ENCODE measurements around the gene DYNC2H1. TPM values are rescaled to one million over a fixed set of nuclear protein-coding genes. Genes with fewer than 3 reads are reported as not detected.

Gene DYNC2H1
- total RNA-seq, 1 donor from 2014 or later, result 17.2 TPM

DNA sequence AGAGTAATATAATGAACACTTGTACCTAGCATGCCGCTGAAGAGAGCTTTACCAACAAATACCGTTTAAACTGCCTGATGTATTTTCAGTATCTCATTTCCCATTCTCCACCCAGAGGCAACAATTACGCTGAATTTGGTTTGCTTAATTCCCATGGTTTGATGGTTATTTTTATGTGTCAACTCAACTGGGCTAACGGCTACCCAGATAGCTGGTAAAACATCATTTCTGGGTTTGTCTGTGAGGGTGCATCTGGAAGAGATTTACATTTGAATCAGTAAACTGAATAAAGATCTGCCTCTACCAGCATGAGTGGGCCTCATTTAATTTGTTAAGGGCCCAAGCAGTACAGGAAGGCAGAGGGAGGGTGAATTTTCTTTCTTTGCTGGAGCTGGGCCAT is 377.9 kb downstream of the DYNC2H1 start:
- Histone ChIP-seq H3K9ac (ENCODE audit: low read length) (no peak overlapping the region), H3K4me2 (ENCODE audit: low read length) (no peak overlapping the region), H3K27ac (ENCODE audit: low read depth, low read length) (no peak overlapping the region), H3K4me1 (ENCODE audit: insufficient read depth, low read length) (no peaks in the 10 kb centered on the region), H3K36me3 (ENCODE audit: insufficient read depth, low read length) (no peaks in the 10 kb centered on the region), H3K4me3 (ENCODE audit: insufficient read depth, low read depth, low read length) (no peak overlapping the region), H3K9me3 (ENCODE audit: insufficient read depth, low read depth, low read length) (peaks cover 3% of the 10 kb centered on the region), H3K79me2 (ENCODE audit: insufficient read depth, low read length) (no peaks in the 10 kb centered on the region), H4K20me1 (ENCODE audit: insufficient read depth, low read length) (no peaks in the 10 kb centered on the region), H2AFZ (ENCODE audit: low read depth, low read length) (no peak overlapping the region), H3K27me3 (ENCODE audit: insufficient read depth, low read length) (no peaks in the 10 kb centered on the region)
- H3K4me1 Mint-ChIP-seq (ENCODE audit: low read depth, unreplicated experiment), result peaks cover 8% of the 10 kb centered on the region
- peaks cover 2% of the 10 kb centered on the region for H3K36me3 Mint-ChIP-seq (ENCODE audit: low read depth, unreplicated experiment)
- no peak overlapping the region for H3K27ac Mint-ChIP-seq (ENCODE audit: unreplicated experiment)
- H3K27me3 Mint-ChIP-seq (ENCODE audit: low read depth, unreplicated experiment), result no peaks in the 10 kb centered on the region
- DNase-seq (ENCODE audit: low read depth) (no peak), FAIRE-seq (no peak)
- TF ChIP-seq, protein P1, sequence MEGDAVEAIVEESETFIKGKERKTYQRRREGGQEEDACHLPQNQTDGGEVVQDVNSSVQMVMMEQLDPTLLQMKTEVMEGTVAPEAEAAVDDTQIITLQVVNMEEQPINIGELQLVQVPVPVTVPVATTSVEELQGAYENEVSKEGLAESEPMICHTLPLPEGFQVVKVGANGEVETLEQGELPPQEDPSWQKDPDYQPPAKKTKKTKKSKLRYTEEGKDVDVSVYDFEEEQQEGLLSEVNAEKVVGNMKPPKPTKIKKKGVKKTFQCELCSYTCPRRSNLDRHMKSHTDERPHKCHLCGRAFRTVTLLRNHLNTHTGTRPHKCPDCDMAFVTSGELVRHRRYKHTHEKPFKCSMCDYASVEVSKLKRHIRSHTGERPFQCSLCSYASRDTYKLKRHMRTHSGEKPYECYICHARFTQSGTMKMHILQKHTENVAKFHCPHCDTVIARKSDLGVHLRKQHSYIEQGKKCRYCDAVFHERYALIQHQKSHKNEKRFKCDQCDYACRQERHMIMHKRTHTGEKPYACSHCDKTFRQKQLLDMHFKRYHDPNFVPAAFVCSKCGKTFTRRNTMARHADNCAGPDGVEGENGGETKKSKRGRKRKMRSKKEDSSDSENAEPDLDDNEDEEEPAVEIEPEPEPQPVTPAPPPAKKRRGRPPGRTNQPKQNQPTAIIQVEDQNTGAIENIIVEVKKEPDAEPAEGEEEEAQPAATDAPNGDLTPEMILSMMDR (IDR thresholded peaks at IDR 0.05; ENCODE audit: insufficient read depth, low read depth, low read length), result no peak
- no peak for TF ChIP-seq EZH2 (IDR thresholded peaks at IDR 0.05; ENCODE audit: insufficient read depth, low read length)
- no peak overlapping the region for H3K4me3 Mint-ChIP-seq (ENCODE audit: unreplicated experiment)
- H3K9me3 Mint-ChIP-seq (ENCODE audit: unreplicated experiment), result no peaks in the 10 kb centered on the region

DNA sequence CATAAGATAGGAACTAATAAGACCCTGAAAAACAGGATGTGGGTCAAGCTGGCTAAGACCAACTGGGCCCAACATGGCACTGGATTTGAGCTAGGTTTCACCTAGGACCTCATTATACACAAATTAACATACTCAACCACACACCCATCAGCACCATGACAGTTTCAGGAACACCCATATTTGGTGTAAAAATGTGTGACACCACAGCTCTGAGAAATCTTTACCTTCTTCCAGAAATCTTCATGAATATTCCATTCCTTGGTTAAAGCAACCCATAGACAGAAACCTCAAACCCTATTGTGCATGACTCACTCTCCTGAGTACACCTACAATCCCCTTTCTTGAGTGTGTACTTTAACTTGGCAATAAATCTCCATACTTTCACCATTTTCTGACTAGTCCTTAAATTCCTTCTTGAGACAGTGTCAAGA is 378.8 kb downstream of the DYNC2H1 start:
- Histone ChIP-seq H3K4me3 (ENCODE audit: insufficient read depth, low read depth, low read length) (no peak overlapping the region), H3K9ac (ENCODE audit: low read length) (no peak overlapping the region), H4K20me1 (ENCODE audit: insufficient read depth, low read length) (no peaks in the 10 kb centered on the region), H3K27ac (ENCODE audit: low read depth, low read length) (no peak overlapping the region), H3K9me3 (ENCODE audit: insufficient read depth, low read depth, low read length) (peaks cover 3% of the 10 kb centered on the region), H3K4me1 (ENCODE audit: insufficient read depth, low read length) (no peaks in the 10 kb centered on the region), H3K79me2 (ENCODE audit: insufficient read depth, low read length) (no peaks in the 10 kb centered on the region), H3K4me2 (ENCODE audit: low read length) (no peak overlapping the region), H3K27me3 (ENCODE audit: insufficient read depth, low read length) (no peaks in the 10 kb centered on the region), H2AFZ (ENCODE audit: low read depth, low read length) (no peak overlapping the region), H3K36me3 (ENCODE audit: insufficient read depth, low read length) (no peaks in the 10 kb centered on the region)
- Mint-ChIP-seq H3K9me3 (ENCODE audit: unreplicated experiment) (no peaks in the 10 kb centered on the region), H3K27ac (ENCODE audit: unreplicated experiment) (no peak overlapping the region), H3K4me1 (ENCODE audit: low read depth, unreplicated experiment) (peaks cover 8% of the 10 kb centered on the region), H3K4me3 (ENCODE audit: unreplicated experiment) (no peak overlapping the region), H3K36me3 (ENCODE audit: low read depth, unreplicated experiment) (peaks cover 2% of the 10 kb centered on the region), H3K27me3 (ENCODE audit: low read depth, unreplicated experiment) (no peaks in the 10 kb centered on the region)
- FAIRE-seq (no peak), DNase-seq (ENCODE audit: low read depth) (peak; percentile 84)
- TF ChIP-seq, protein P1 (IDR thresholded peaks at IDR 0.05; ENCODE audit: insufficient read depth, low read depth, low read length), result no peak
- no peak for TF ChIP-seq EZH2 (IDR thresholded peaks at IDR 0.05; ENCODE audit: insufficient read depth, low read length)

GRCh38 chr11:103488579-103488978 is 379.4 kb downstream of the DYNC2H1 start:
- Histone ChIP-seq H3K4me2 (ENCODE audit: low read length) (no peak overlapping the region), H3K9me3 (ENCODE audit: insufficient read depth, low read depth, low read length) (peaks cover 3% of the 10 kb centered on the region), H2AFZ (ENCODE audit: low read depth, low read length) (no peak overlapping the region), H3K27me3 (ENCODE audit: insufficient read depth, low read length) (no peaks in the 10 kb centered on the region), H3K4me1 (ENCODE audit: insufficient read depth, low read length) (no peaks in the 10 kb centered on the region), H4K20me1 (ENCODE audit: insufficient read depth, low read length) (no peaks in the 10 kb centered on the region), H3K79me2 (ENCODE audit: insufficient read depth, low read length) (no peaks in the 10 kb centered on the region), H3K9ac (ENCODE audit: low read length) (no peak overlapping the region), H3K27ac (ENCODE audit: low read depth, low read length) (no peak overlapping the region), H3K36me3 (ENCODE audit: insufficient read depth, low read length) (no peaks in the 10 kb centered on the region), H3K4me3 (ENCODE audit: insufficient read depth, low read depth, low read length) (no peak overlapping the region)
- no peaks in the 10 kb centered on the region for H3K9me3 Mint-ChIP-seq (ENCODE audit: unreplicated experiment)
- peaks cover 8% of the 10 kb centered on the region for H3K4me1 Mint-ChIP-seq (ENCODE audit: low read depth, unreplicated experiment)
- no peak overlapping the region for H3K27ac Mint-ChIP-seq (ENCODE audit: unreplicated experiment)
- H3K4me3 Mint-ChIP-seq (ENCODE audit: unreplicated experiment), result no peak overlapping the region
- no peak for FAIRE-seq
- TF ChIP-seq, protein P1 (IDR thresholded peaks at IDR 0.05; ENCODE audit: insufficient read depth, low read depth, low read length), result no peak
- no peak for TF ChIP-seq EZH2 (IDR thresholded peaks at IDR 0.05; ENCODE audit: insufficient read depth, low read length)
- no peak for DNase-seq (ENCODE audit: low read depth)
- H3K36me3 Mint-ChIP-seq (ENCODE audit: low read depth, unreplicated experiment), result peaks cover 2% of the 10 kb centered on the region
- H3K27me3 Mint-ChIP-seq (ENCODE audit: low read depth, unreplicated experiment), result no peaks in the 10 kb centered on the region
